GM21381 (cell line): ENCODE data around the gene TMEM43.

Experiments used
- ATAC-seq: cut with Tn5 transposase; IDR thresholded peaks from one replicate; pipeline ENCODE4 v1.9.1; 2021; ENCODE audit warnings: mild to moderate bottlenecking, moderate library complexity; ENCODE audit not compliant: unreplicated experiment

The TMEM43 gene

GRCh38 chr3:14121859-14122258 lies 3.0 kb upstream of the TMEM43 start:
- no peak for ATAC-seq

DNA sequence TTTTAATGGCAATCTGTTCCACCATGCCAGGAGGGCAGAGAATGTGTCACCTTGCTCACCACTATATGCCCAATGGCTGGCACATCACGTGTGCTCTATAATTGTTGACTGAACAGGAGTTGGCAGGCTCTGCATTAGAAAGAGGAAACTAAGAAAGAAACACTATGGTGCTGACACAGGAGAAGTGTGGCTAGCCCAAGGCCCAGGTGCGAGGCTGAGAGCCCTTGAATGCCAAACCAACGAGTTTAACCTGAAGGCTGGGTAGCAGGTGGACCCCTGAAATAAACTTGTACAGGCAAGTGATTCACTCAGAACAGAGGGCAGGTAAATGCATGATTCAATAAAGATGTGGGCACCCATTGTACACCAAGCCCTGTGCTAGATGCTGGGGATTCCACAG lies 2.6 kb upstream of the TMEM43 start:
- ATAC-seq: no peak

DNA sequence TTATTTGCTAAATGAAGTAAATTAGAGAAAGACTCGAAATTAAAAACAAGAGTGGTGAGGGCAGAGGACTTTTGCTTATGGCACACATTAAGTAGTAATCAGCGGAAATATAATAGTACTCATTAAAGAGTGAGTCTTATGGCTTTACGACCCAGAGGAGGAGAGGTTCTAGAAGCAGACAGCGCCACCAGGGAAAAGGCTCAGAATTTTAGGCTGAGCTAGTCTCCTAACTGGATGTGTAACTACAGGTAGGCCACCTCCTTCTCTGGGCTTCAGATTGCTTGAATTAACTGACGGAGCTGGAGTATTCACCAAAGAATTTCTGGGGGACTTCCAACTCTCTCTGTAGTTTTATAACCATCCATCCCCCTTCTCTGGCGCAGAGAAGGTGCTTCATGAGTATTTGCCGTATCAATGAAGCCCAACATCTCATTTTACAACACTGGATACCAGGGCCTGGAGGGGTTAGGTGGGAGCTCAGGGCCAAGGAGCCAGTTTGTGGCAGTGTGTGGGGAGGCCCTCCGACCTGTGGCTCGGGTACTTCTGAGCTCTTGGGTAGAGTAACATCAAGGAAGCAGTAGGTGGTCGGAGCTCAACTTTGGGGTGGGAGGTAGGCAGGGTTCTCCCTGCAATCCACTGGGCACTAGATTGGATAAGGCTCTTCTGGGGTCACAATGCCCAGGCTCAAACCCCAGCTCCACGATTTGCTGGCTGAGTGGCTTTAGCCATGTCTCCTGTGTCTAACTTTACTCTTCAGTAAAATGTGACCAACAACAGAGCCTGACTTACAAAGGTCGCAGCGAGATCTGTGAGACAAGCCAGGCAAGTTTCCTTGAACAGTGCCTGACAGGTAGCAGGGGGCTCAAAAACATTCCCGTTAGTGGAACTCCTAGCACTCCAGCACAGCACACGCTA lies 1.3 kb upstream of the TMEM43 start:
- no peak for ATAC-seq

- ATAC-seq: peak; percentile 42
These were observed 633 bp upstream of the TMEM43 start for GRCh38 chr3:14124223-14124614.

DNA sequence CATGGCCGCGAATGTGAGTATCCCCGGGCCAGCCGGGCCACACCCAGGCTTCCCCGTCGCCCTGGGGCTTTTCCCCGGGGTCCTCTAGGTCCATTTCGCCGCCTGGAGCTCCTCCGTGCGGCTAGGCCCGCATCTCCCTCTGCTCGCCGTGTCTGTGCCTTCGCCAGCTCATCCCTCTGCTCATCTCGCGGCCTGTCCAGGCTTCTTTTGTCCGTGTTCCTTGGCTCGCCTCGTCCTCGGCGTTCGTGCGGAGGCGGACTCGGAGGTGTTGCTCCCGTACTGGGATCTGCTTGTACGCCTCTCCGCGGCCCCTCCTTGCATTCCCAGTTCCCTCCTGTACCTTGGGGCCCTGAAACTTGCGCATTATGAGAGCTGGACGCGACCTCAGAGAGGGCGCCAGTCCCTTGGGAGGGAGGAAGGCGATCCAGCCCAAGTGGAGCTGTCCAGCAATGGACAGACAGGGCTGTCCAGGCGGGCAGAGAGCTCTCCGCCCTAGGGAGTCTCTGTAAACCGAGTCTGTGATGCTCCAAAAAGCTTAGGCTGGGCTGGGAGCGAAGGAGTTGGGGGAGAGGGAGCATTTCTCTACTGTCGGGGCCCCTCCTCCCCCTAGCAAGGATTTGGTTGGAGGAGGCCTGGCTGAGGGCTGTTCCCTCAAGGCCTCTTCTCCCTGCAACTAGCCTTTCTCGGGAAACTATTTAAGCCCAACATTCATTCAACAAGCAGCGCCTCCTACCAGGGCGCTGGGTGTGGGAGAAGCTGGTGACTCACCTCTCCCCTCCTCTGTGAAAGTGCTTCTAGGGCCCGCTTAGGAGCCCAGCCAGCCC lies 553 bp downstream of the TMEM43 start:
- peak; percentile 28 for ATAC-seq

DNA sequence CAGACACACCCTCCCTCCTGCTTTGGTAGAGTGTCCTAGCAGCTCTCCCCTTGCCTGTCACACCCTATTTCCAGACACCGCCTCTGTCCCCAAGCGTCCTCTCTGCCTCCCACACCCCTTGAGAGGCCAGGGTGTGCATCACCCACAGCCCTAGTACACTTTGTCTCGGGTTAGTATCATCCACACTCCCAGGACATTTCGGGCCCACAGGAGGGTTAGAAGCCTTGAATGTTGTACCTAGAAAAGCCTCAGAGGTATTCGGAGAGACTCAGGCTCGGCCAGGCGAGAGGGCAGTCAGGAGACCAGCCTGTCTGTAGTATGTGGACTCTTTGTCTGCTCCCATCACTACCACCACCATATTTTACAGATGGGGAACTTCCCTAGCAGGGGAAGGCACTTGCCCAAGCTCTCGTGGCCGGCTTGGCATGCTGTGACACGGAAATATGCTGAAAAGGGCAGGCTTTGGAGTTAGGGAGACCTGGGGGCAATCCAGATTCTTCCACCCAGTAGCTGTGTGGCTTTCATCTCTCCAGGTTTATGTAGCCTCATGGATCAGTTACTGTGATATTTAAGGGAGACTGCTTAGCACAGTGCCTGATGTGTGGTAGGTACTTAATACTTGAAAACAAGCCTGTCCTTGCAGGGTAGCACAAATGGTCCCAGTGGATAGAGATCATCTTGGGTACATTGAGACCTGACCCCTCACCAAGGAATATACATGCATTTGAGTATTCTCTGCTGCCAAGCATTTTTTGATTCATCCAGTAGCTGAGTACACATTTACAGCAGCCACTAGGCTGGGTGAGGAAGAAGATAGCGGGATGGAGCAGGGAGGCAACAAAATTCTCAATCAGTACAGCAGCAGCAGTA lies 1.4 kb downstream of the TMEM43 start:
- no peak for ATAC-seq

GRCh38 chr3:14126887-14127505 lies 2.1 kb downstream of the TMEM43 start:
- no peak for ATAC-seq

- ATAC-seq: no peak
These were observed 2.8 kb downstream of the TMEM43 start for GRCh38 chr3:14127516-14128161.

GRCh38 chr3:14128724-14129123 lies 3.9 kb downstream of the TMEM43 start:
- ATAC-seq: no peak

GRCh38 chr3:14129296-14129695 lies 4.4 kb downstream of the TMEM43 start:
- no peak for ATAC-seq

- no peak for ATAC-seq
These were observed 5.4 kb downstream of the TMEM43 start for GRCh38 chr3:14130230-14130629.

DNA sequence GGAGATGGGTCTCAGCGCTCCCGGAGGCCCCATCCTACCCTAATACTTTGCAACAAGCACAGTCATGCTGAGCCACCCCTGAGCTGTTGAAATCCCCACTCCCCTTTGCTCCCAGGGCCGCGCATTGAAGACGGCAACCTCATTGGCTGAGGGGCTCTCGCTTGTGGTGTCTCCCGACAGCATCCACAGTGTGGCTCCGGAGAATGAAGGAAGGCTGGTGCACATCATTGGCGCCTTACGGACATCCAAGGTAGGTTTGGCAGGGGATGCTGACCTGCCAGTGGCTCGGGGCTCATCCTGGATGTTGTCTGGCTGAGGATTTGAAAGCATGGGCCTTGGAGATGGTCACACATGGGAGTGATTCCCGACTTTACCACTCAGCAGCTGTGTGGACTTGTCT lies 5.9 kb downstream of the TMEM43 start:
- no peak for ATAC-seq

- no peak for ATAC-seq
These were observed 6.3 kb downstream of the TMEM43 start for GRCh38 chr3:14131134-14131533.

GRCh38 chr3:14132120-14132519 lies 7.3 kb downstream of the TMEM43 start:
- ATAC-seq: no peak

DNA sequence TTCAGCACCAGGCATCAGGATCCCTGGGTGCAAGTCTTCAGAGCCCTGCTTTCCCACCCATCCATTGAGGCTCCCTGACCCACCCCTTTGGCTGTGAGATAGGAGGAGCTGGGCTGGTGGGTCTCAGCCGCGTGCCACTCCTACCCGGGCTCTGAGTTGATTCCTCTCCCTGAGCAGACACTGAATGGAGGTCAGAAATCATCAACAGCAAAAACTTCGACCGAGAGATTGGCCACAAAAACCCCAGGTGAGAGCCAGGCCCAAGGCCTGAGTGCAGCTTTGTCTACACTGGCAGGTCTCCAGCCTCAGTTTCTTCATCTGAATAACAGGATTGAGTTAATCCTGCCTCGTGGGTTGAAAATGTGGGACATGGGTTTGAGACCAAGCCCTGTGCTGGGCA lies 7.8 kb downstream of the TMEM43 start:
- ATAC-seq: no peak

DNA sequence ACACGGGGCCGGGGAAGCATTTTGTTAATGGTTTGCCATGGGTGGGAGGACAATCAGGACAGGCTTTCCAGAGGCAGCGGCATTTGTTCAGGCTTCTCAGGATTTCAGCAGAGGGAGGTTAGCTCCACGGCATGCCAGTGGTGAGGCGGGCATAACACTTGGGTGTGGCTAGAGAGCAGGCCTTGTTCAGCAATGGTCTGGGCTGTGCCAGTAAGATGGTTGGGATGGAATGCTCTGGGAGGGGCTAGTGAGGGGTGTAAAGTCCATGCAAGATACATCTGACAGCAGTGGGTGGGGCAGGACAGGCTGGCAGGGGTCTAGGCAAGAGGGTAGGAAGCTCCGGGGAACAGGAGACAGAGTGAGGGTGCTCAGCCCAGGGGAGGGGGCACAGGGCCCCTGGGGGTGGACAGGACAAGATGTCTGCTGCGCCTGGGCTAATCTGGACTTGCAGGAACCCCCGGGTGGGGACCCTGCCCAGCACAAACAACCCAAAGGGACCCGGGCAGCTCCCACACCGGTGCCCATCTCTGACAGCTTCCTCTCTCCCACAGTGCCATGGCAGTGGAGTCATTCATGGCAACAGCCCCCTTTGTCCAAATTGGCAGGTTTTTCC lies 8.4 kb downstream of the TMEM43 start:
- no peak for ATAC-seq

DNA sequence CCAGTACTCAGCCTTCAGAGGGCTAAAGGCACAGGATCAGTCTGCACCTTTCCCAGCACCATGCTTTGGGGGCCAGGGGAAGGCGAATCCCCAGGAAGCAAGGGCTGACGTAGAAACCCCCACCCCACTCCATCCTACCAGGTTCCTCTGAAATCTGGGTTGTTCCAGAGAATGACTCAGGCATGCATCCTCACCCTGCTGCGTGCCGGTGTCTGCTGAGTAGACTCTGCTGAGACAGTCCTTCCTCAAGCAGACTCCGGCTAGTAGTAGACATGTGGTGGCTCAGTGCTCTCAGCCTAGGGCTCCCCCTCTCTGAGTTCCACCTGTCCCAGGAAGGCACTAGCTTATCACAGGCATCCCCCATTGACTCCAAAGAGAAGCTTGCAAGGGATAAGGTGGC lies 9.0 kb downstream of the TMEM43 start:
- ATAC-seq: no peak

- ATAC-seq: no peak
These were observed 9.4 kb downstream of the TMEM43 start for GRCh38 chr3:14134291-14134690.

DNA sequence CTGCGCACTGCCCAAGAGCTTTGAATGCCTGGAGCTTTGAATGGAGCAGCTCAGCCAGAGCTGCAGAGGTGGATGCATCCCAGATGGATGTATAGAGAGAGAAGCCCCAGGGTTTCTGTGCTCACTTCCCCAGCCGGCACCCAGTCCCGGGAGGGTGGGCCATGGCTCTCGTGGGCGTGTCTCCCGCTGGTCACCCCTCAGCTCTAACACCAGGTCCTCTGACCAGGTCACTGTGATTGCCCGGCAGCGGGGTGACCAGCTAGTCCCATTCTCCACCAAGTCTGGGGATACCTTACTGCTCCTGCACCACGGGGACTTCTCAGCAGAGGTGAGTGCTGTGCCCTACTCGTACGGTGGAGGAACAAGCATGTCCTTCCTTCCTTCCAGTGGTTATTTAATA lies 10.7 kb downstream of the TMEM43 start:
- ATAC-seq: no peak

DNA sequence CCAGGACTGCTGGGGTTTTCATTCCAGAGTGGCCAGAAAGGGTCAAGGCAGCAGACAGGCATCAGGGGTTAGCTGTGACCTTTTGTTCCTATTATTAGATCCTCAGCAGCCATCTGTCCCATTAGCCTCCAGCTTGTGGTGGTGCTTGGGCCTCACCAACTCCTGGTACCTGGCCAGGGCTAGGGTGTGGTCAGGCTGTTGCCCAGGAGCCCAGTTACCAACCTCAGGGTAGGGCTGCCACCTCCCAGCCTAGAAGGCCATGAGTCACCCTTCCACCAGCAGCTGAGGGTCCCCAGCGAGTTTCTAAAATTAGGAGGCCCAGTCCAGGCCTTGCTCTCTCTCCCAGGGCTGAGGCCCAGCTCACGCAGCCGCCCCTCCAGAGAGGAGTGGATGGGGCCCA lies 12.2 kb downstream of the TMEM43 start:
- no peak for ATAC-seq
